Mesenchymal stem cell (in vitro differentiated cells and primary cell): ENCODE data around the gene MMP24.

Experiments
- DNase-seq: peaks from one replicate; pipeline ENCODE4 v3.0.0-alpha.2; 2013
- H2AFZ ChIP-seq: one replicate; pipeline ENCODE4 v1.6.1; 2013; ENCODE audit warnings: low read depth, mild to moderate bottlenecking, control low read depth, inconsistent platforms, low read length, moderate library complexity
- H2AK5ac ChIP-seq: 2 replicates; pipeline ENCODE4 v1.6.1; 2013; ENCODE audit warnings: low read length, moderate library complexity, mild to moderate bottlenecking, inconsistent platforms; ENCODE audit not compliant: severe bottlenecking
- H2BK120ac ChIP-seq: one replicate; pipeline ENCODE4 v1.6.1; 2013; ENCODE audit warnings: low read depth, mild to moderate bottlenecking, inconsistent platforms, low read length, moderate library complexity
- H2BK12ac ChIP-seq, 2 experiments: one replicate each; pipeline ENCODE4 v1.6.1; 2013; ENCODE audit warnings: inconsistent platforms in 2 of 2, low read length in 2 of 2, mild to moderate bottlenecking in 2 of 2, moderate library complexity in 2 of 2, control low read depth in 1 of 2
- H2BK15ac ChIP-seq: one replicate; pipeline ENCODE4 v1.6.1; 2013; ENCODE audit warnings: mild to moderate bottlenecking, low read depth, inconsistent platforms; ENCODE audit not compliant: poor library complexity, severe bottlenecking
- H2BK5ac ChIP-seq: 2 replicates; pipeline ENCODE4 v1.6.1; 2013; ENCODE audit warnings: low read depth, mild to moderate bottlenecking, low read length, control low read depth, inconsistent platforms; ENCODE audit not compliant: poor library complexity, severe bottlenecking
- H3K14ac ChIP-seq, 2 experiments: one replicate each; pipeline ENCODE4 v1.6.1; 2013; ENCODE audit warnings: inconsistent platforms in 2 of 2, low read length in 2 of 2, control low read depth in 1 of 2, mild to moderate bottlenecking in 1 of 2, moderate library complexity in 1 of 2
- H3K18ac ChIP-seq, 2 experiments: one replicate each; pipeline ENCODE4 v1.6.1; 2013; ENCODE audit warnings: inconsistent platforms in 2 of 2, low read length in 2 of 2, control low read depth in 1 of 2, low read depth in 1 of 2, mild to moderate bottlenecking in 1 of 2
- H3K23ac ChIP-seq, 2 experiments: one replicate each; pipeline ENCODE4 v1.6.1; 2013; ENCODE audit warnings: inconsistent platforms in 2 of 2, low read length in 2 of 2, mild to moderate bottlenecking in 2 of 2, moderate library complexity in 2 of 2, control low read depth in 1 of 2
- H3K27ac ChIP-seq: 2 replicates; pipeline ENCODE4 v1.5.1; 2013; ENCODE audit warnings: mild to moderate bottlenecking, moderate library complexity, low read length, control low read depth, inconsistent platforms; ENCODE audit not compliant: poor library complexity, severe bottlenecking
- H3K27me3 ChIP-seq, 2 experiments: 2 replicates each; pipeline versions ENCODE4 v1.6.1 to v1.7.0; 2013; ENCODE audit warnings: low read length in 2 of 2, mild to moderate bottlenecking in 2 of 2, moderate library complexity in 2 of 2, control low read depth in 1 of 2, inconsistent platforms in 1 of 2; ENCODE audit not compliant: control insufficient read depth in 1 of 2, insufficient read depth in 1 of 2
- H3K36me3 ChIP-seq, 2 experiments: 2 replicates each; pipeline versions ENCODE4 v1.6.1 to v1.7.0; 2013; ENCODE audit warnings: low read length in 2 of 2, control low read depth in 1 of 2, inconsistent platforms in 1 of 2, low read depth in 1 of 2, mild to moderate bottlenecking in 1 of 2; ENCODE audit not compliant: insufficient read depth in 2 of 2, control insufficient read depth in 1 of 2
- H3K4ac ChIP-seq, 2 experiments: one replicate each; pipeline ENCODE4 v1.6.1; 2013; ENCODE audit warnings: inconsistent platforms in 2 of 2, low read length in 2 of 2, mild to moderate bottlenecking in 2 of 2, moderate library complexity in 2 of 2, control low read depth in 1 of 2, low read depth in 1 of 2
- H3K4me1 ChIP-seq: 2 replicates; pipeline ENCODE4 v1.6.1; 2013; ENCODE audit warnings: low read depth, low read length, control low read depth; ENCODE audit not compliant: control insufficient read depth, insufficient read depth
- H3K4me2 ChIP-seq: 2 replicates; pipeline ENCODE4 v1.6.1; 2013; ENCODE audit warnings: low read length, mild to moderate bottlenecking, inconsistent platforms; ENCODE audit not compliant: poor library complexity, severe bottlenecking
- H3K4me3 ChIP-seq, 2 experiments: 2 replicates each; pipeline versions ENCODE4 v1.5.1 to v1.7.0; 2013; ENCODE audit warnings: low read length in 2 of 2, mild to moderate bottlenecking in 2 of 2, control low read depth in 1 of 2, low read depth in 1 of 2; ENCODE audit not compliant: insufficient read depth in 1 of 2
- H3K79me1 ChIP-seq: replicated peaks from 2 replicates; pipeline ENCODE4 v1.6.1; 2013; ENCODE audit warnings: mild to moderate bottlenecking, control low read depth, low read length, inconsistent platforms; ENCODE audit not compliant: poor library complexity, severe bottlenecking
- H3K9ac ChIP-seq: 2 replicates; pipeline ENCODE4 v1.7.0; 2013; ENCODE audit warnings: mild to moderate bottlenecking, low read length, moderate library complexity
- H3K9me3 ChIP-seq: 2 replicates; pipeline ENCODE4 v1.7.0; 2013; ENCODE audit warnings: mild to moderate bottlenecking, low read length; ENCODE audit not compliant: control insufficient read depth
- H4K8ac ChIP-seq: one replicate; pipeline ENCODE4 v1.6.1; 2013; ENCODE audit warnings: inconsistent platforms, mild to moderate bottlenecking, low read length, moderate library complexity
- H4K91ac ChIP-seq: one replicate; pipeline ENCODE4 v1.6.1; 2013; ENCODE audit warnings: mild to moderate bottlenecking, low read length, inconsistent platforms
- WGBS: methylation state at CpG from one replicate; pipeline ENCODE4 v1.1.7; 2013; ENCODE audit warnings: mixed read lengths; 5-methylcytosine and 5-hydroxymethylcytosine counted together

MMP24 gene

DNA sequence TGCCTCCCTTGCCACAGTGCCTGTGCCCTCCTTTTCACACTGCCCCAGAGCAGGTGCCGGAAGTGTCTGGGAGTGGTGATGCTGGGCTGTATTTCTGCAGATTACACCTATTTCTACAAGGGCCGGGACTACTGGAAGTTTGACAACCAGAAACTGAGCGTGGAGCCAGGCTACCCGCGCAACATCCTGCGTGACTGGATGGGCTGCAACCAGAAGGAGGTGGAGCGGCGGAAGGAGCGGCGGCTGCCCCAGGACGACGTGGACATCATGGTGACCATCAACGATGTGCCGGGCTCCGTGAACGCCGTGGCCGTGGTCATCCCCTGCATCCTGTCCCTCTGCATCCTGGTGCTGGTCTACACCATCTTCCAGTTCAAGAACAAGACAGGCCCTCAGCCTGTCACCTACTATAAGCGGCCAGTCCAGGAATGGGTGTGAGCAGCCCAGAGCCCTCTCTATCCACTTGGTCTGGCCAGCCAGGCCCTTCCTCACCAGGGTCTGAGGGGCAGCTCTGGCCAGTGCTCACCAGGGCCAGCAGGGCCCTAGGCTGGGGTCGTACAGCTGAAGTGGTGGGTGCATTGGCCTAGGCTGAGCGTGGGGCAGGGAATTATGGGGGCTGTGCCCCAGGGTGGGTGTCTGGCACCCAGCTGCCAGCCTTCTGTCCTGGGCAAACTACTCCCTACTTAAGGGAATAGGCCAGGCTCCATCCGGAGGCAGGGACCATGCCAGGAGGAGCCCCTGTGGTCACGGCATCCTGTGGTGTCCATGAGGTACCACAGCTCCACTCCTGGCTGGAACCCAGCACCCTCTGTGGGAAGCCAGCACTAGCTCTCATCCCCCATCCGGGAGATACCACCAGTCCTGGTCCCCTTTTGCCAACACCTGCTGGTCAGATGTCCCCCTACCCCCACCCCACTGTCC, 47.9 kb downstream of the MMP24 start:
- no peak overlapping the region for H3K27ac ChIP-seq
- H3K27me3 ChIP-seq: no peaks in the 10 kb centered on the region
- no peak overlapping the region for H3K18ac ChIP-seq
- H3K9ac ChIP-seq: peak overlapping the region; percentile 14
- H2BK15ac ChIP-seq: no peak overlapping the region
- no peak overlapping the region for H2BK5ac ChIP-seq
- H3K79me1 ChIP-seq: peaks cover 12% of the 10 kb centered on the region
- no peak overlapping the region for H3K4me2 ChIP-seq
- no peak overlapping the region for H4K8ac ChIP-seq
- H2BK120ac ChIP-seq: no peak overlapping the region
- H3K9me3 ChIP-seq: no peaks in the 10 kb centered on the region
- no peak overlapping the region for H3K4ac ChIP-seq
- H4K91ac ChIP-seq: no peak overlapping the region
- no peak overlapping the region for H2BK12ac ChIP-seq
- peaks cover 51% of the 10 kb centered on the region for H3K4me1 ChIP-seq
- no peak overlapping the region for H3K14ac ChIP-seq
- peaks cover 65 to 70% of the 10 kb centered on the region in 2 experiments for H3K36me3 ChIP-seq
- H2AK5ac ChIP-seq: no peak overlapping the region
- WGBS: 98% methylated on average over 24 of the region's 24 CpGs
- DNase-seq: no peak
- H2AFZ ChIP-seq: no peak overlapping the region
- H3K4me3 ChIP-seq: no peak overlapping the region
- H3K23ac ChIP-seq: no peak overlapping the region

DNA sequence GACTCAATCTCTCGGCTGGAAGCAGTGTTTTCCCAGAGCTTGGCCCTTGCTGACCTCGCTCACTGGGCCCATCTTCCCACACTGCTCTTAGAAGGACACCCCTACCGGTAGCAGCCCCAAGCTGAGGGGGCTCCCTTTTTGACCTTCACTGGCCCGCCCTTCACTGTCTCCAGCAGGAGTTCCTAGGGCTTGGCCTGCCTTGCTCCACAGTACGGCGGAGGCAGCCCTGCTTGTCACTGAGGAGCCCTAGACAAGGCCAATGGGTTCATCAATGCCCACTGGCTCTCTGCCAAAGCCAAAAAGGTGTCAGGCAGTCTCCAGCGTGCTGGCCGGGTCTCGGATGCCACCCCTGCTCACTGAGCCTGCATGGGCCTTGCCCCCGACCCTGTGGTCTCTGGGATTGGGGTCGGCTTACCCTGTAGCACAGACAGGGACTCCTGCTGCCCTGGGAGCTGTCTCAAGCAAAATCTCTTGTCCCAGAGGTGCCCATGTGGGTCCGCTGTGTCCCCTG, 49.3 kb downstream of the MMP24 start:
- Histone ChIP-seq H3K79me1 (peaks cover 12% of the 10 kb centered on the region), H3K27me3 (no peaks in the 10 kb centered on the region), H3K4me3 (no peak overlapping the region), H3K9ac (peak overlapping the region; percentile 98), H3K36me3 (peaks cover 66 to 71% of the 10 kb centered on the region in 2 experiments), H3K4ac (no peak overlapping the region), H4K8ac (no peak overlapping the region), H3K4me1 (peaks cover 53% of the 10 kb centered on the region), H4K91ac (no peak overlapping the region), H3K4me2 (no peak overlapping the region), H3K23ac (no peak overlapping the region), H3K14ac (no peak overlapping the region), H3K27ac (no peak overlapping the region), H2BK12ac (peak overlapping the region in 1 of 2 experiments; percentile 43), H3K9me3 (no peaks in the 10 kb centered on the region), H2BK120ac (no peak overlapping the region), H2BK15ac (no peak overlapping the region), H3K18ac (no peak overlapping the region), H2AK5ac (peak overlapping the region; percentile 53), H2AFZ (no peak overlapping the region), H2BK5ac (no peak overlapping the region)
- 96% methylated on average over 11 of the region's 12 CpGs for WGBS
- DNase-seq: no peak

DNA sequence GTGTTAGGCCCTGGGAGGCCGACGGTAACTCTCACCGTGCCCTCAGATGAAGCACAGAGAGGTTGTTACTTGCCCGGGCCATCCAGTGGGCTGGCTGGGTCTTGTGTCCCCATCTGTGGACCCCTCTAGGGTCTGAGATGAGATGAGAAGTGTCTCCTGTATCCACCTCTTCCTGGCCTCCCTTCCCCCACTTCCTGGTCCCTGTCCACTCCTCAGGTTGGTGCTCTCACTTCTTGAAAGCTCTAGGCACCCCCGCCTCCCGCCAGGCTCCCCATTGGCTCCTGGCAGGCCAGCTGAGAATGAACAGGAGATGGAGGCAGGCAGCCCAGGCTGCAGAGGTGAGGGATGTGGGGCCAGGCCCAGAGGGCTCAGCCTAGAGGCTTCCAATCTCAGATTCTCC, 49.9 kb downstream of the MMP24 start:
- peaks cover 65 to 72% of the 10 kb centered on the region in 2 experiments for H3K36me3 ChIP-seq
- H3K4me2 ChIP-seq: peak overlapping the region; percentile 50
- H3K14ac ChIP-seq: no peak overlapping the region
- no peak overlapping the region for H2BK15ac ChIP-seq
- peak overlapping the region; percentile 73 for H2AK5ac ChIP-seq
- H2BK12ac ChIP-seq: peak overlapping the region in 1 of 2 experiments; percentile 26
- H3K18ac ChIP-seq: no peak overlapping the region
- WGBS: 95% methylated on average over 2 of the region's 6 CpGs
- H2BK120ac ChIP-seq: no peak overlapping the region
- no peak overlapping the region for H4K8ac ChIP-seq
- H3K4me3 ChIP-seq: peak overlapping the region in 1 of 2 experiments; percentile 97
- H3K4me1 ChIP-seq: peaks cover 50% of the 10 kb centered on the region
- no peak overlapping the region for H3K23ac ChIP-seq
- H2BK5ac ChIP-seq: no peak overlapping the region
- peaks cover 12% of the 10 kb centered on the region for H3K79me1 ChIP-seq
- no peak overlapping the region for H4K91ac ChIP-seq
- peak overlapping the region; percentile 98 for H3K9ac ChIP-seq
- DNase-seq: no peak
- H3K27ac ChIP-seq: peak overlapping the region; percentile 95
- H3K27me3 ChIP-seq: no peaks in the 10 kb centered on the region
- H3K4ac ChIP-seq: no peak overlapping the region
- no peaks in the 10 kb centered on the region for H3K9me3 ChIP-seq
- H2AFZ ChIP-seq: no peak overlapping the region

DNA sequence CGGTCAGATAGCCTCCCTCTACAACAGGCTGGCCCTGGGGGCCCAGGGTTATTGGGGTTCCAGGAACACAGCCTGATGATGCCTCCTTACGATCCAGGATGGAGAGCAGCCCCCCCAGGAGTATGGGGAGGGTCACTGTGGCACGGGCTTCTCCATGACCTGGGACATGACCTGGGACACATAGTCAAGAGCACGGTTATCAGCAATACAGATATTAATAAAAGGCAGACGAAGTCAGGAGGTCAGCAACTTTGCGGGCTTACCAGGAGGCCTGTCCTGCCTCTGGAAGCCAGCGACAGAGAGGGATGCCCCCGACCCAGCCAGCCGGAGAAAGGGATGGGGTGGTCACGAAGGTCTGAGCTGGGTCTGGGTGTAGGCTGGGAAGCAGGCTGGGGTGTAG, 50.6 kb downstream of the MMP24 start:
- peak overlapping the region in 1 of 2 experiments; percentile 95 for H3K14ac ChIP-seq
- H2BK5ac ChIP-seq: peak overlapping the region; percentile 26
- no peaks in the 10 kb centered on the region for H3K27me3 ChIP-seq
- H3K79me1 ChIP-seq: peaks cover 12% of the 10 kb centered on the region
- peak overlapping the region; percentile 98 for H3K9ac ChIP-seq
- H3K23ac ChIP-seq: peak overlapping the region in 1 of 2 experiments; percentile 68
- peak overlapping the region; percentile 60 to 97 for H3K4me3 ChIP-seq
- peak overlapping the region; percentile 43 for H2AFZ ChIP-seq
- peak overlapping the region; percentile 21 for H2AK5ac ChIP-seq
- no peaks in the 10 kb centered on the region for H3K9me3 ChIP-seq
- H3K18ac ChIP-seq: peak overlapping the region; percentile 70 to 79
- H3K4me1 ChIP-seq: peaks cover 47% of the 10 kb centered on the region
- H2BK120ac ChIP-seq: peak overlapping the region; percentile 58
- H4K8ac ChIP-seq: peak overlapping the region; percentile 73
- H3K4me2 ChIP-seq: peak overlapping the region; percentile 50
- peak overlapping the region; percentile 85 for H4K91ac ChIP-seq
- peak overlapping the region; percentile 7 for H2BK15ac ChIP-seq
- H2BK12ac ChIP-seq: peak overlapping the region in 1 of 2 experiments; percentile 12
- H3K36me3 ChIP-seq: peaks cover 69 to 70% of the 10 kb centered on the region in 2 experiments
- peak overlapping the region; percentile 95 for H3K27ac ChIP-seq
- peak overlapping the region; percentile 57 to 92 for H3K4ac ChIP-seq
- WGBS: 21% methylated on average over 10 of the region's 10 CpGs
- no peak for DNase-seq
